HCT116 (cell line): Measurements from ENCODE around the gene PPP2R5B. TPM values are rescaled to one million over a fixed set of nuclear protein-coding genes. Genes with fewer than 3 reads are reported as not detected.

Source experiments
- ATAC-seq: fragments of 200-7000 bp; cut with Tn5 transposase; 2 replicates; pipeline ENCODE4 v1.9.1; 2020; ENCODE audit warnings: mild to moderate bottlenecking, moderate library complexity
- BruUV-seq: library from RNA; stranded (reverse); fragments of 400-500 nt; replicated peaks from 2 replicates; lab custom pipeline; 2021; lab: Mats Ljungman, UMichigan
- CTCF ChIA-PET: fragments of 300-600 bp; sonication (Branson Sonifier 250); formaldehyde crosslinking; loops from one replicate; lab custom pipeline; 2021; ENCODE audit warnings: antibody characterized with exemption; lab: Charles Lee
- POLR2A ChIA-PET: fragments of 300-600, 350-600 bp; sonication (Branson Sonifier 250); formaldehyde crosslinking; loops from one replicate; lab custom pipeline; 2021; ENCODE audit warnings: antibody characterized with exemption; lab: Charles Lee
- RAD21 ChIA-PET, 2 experiments: fragments of 300-600 bp; sonication (Branson Sonifier 250); formaldehyde crosslinking; loops; one replicate each; lab custom pipeline; 2023; ENCODE audit warnings: low total read pairs in 2 of 2; ENCODE audit not compliant: uncharacterized antibody in 2 of 2, unreplicated experiment in 2 of 2, low non-redundant PET in 1 of 2; lab: Charles Lee
- DNase-seq: peaks from one replicate; pipeline ENCODE4 v3.0.0-alpha.2; 2010; ENCODE audit warnings: low read depth, low spot score
- H2AFZ ChIP-seq: fragments of 200-600 bp; shearing (Covaris generic), sonication (generic); 2 replicates; pipeline ENCODE4 v1.6.1; 2017; ENCODE audit warnings: low read depth, mixed run types, mixed read lengths, antibody characterized with exemption, low read length; ENCODE audit not compliant: poor library complexity, severe bottlenecking
- H3K27ac ChIP-seq: 2 replicates; pipeline ENCODE4 v1.5.1; 2012; ENCODE audit warnings: low read depth, low read length
- H3K27me3 ChIP-seq: fragments of 200-600 bp; sonication (generic); 2 replicates; pipeline ENCODE4 v1.6.1; 2016; ENCODE audit warnings: mixed run types, low read length, mixed read lengths; ENCODE audit not compliant: insufficient read depth
- H3K36me3 ChIP-seq, 2 experiments: fragments of 200-500 bp in 1 of 2; fragments of 200-600 bp in 1 of 2; sonication (Bioruptor generic) in 1 of 2; sonication (generic) in 1 of 2; 2 replicates each; pipeline versions ENCODE4 v1.5.1 to v1.6.1; 2014 to 2016; ENCODE audit warnings: low read length in 2 of 2, inconsistent platforms in 1 of 2, mixed read lengths in 1 of 2, mixed run types in 1 of 2; ENCODE audit not compliant: insufficient read depth in 2 of 2, control insufficient read depth in 1 of 2
- H3K4me1 ChIP-seq, 2 experiments: fragments of 200-600 bp in 1 of 2; sonication (generic) in 1 of 2; 2 replicates each; pipeline versions ENCODE4 v1.5.1 to v1.6.1; 2012 to 2017; ENCODE audit warnings: low read length in 2 of 2, inconsistent platforms in 1 of 2, mild to moderate bottlenecking in 1 of 2, mixed read lengths in 1 of 2, mixed run types in 1 of 2, moderate library complexity in 1 of 2; ENCODE audit not compliant: insufficient read depth in 2 of 2, control insufficient read depth in 1 of 2
- H3K4me2 ChIP-seq: fragments of 200-600 bp; sonication (generic); 2 replicates; pipeline ENCODE4 v1.6.1; 2017; ENCODE audit warnings: mixed run types, low read length, mixed read lengths
- H3K4me3 ChIP-seq, 2 experiments: fragments of 200-600 bp in 1 of 2; sonication (generic) in 1 of 2; replicated peaks in 1 of 2; 2 replicates each; pipeline ENCODE4 v1.5.1; 2011 to 2016; ENCODE audit warnings: low read length in 2 of 2, control low read depth in 1 of 2, low read depth in 1 of 2, mild to moderate bottlenecking in 1 of 2, mixed read lengths in 1 of 2, mixed run types in 1 of 2
- H3K79me2 ChIP-seq: fragments of 200-600 bp; sonication (generic); 2 replicates; pipeline ENCODE4 v1.6.1; 2017; ENCODE audit warnings: mild to moderate bottlenecking, mixed run types, low read length, moderate library complexity, mixed read lengths; ENCODE audit not compliant: insufficient read depth
- H3K9ac ChIP-seq: fragments of 200-600 bp; sonication (generic); 2 replicates; pipeline ENCODE4 v1.6.1; 2016; ENCODE audit warnings: low read length, mixed read lengths
- H3K9me2 ChIP-seq: fragments of 200-600 bp; sonication (generic), shearing (Covaris generic); 2 replicates; pipeline ENCODE4 v1.6.1; 2017; ENCODE audit warnings: mixed run types, mild to moderate bottlenecking, moderate library complexity; ENCODE audit not compliant: insufficient read depth
- H3K9me3 ChIP-seq, 2 experiments: fragments of 200-500 bp in 1 of 2; fragments of 200-600 bp in 1 of 2; sonication (Bioruptor generic) in 1 of 2; sonication (generic) in 1 of 2; 2 replicates each; pipeline ENCODE4 v1.6.1; 2014 to 2017; ENCODE audit warnings: low read length in 2 of 2, mixed read lengths in 2 of 2, inconsistent platforms in 1 of 2, low read depth in 1 of 2, mild to moderate bottlenecking in 1 of 2, mixed run types in 1 of 2, moderate library complexity in 1 of 2; ENCODE audit not compliant: control insufficient read depth in 1 of 2, insufficient read depth in 1 of 2
- H4K20me1 ChIP-seq: fragments of 200-600 bp; sonication (generic), shearing (Covaris generic); 2 replicates; pipeline ENCODE4 v1.6.1; 2017; ENCODE audit warnings: mixed run types, mild to moderate bottlenecking, moderate library complexity; ENCODE audit not compliant: insufficient read depth
- CEBPB ChIP-seq: IDR thresholded peaks from 2 replicates; pipeline ENCODE4 v1.6.1; 2012; ENCODE audit warnings: low read depth
- EGR1 ChIP-seq: IDR thresholded peaks from 2 replicates; pipeline ENCODE4 v1.6.1; 2012; ENCODE audit warnings: low read depth
- EZH2phosphoT487 ChIP-seq: fragments of 200-600 bp; IDR thresholded peaks from 2 replicates; pipeline ENCODE4 v1.6.1; 2018; ENCODE audit warnings: antibody characterized with exemption, borderline replicate concordance
- FOSL1 ChIP-seq: IDR thresholded peaks from 2 replicates; pipeline ENCODE4 v1.6.1; 2012; ENCODE audit warnings: low read depth
- JUND ChIP-seq: IDR thresholded peaks from 2 replicates; pipeline ENCODE4 v1.6.1; 2012
- POLR2AphosphoS5 ChIP-seq: IDR thresholded peaks from 2 replicates; pipeline ENCODE4 v1.6.1; 2011; ENCODE audit warnings: mild to moderate bottlenecking, low read depth, low read length, moderate library complexity
- SIN3A ChIP-seq: IDR thresholded peaks from 2 replicates; pipeline ENCODE4 v1.6.1; 2012; ENCODE audit warnings: low read depth
- SRF ChIP-seq: IDR thresholded peaks from 2 replicates; pipeline ENCODE4 v1.6.1; 2012; ENCODE audit warnings: low read depth
- TCF7L2 ChIP-seq: IDR thresholded peaks from 2 replicates; pipeline ENCODE4 v1.7.0; 2011; ENCODE audit warnings: borderline replicate concordance, inconsistent platforms; ENCODE audit not compliant: insufficient read depth, insufficient read length; ENCODE audit errors: extremely low read depth
- intact Hi-C: fragments of 100-400 bp; cut with micrococcal nuclease; formaldehyde crosslinking; loops from 2 replicates; pipeline ENCODE4 v1.10.0; 2022
- total RNA-seq: library from RNA; stranded (reverse); gene quantifications from one replicate; pipeline ENCODE4 v1.2.1, GENCODE V29; 2021; ENCODE audit not compliant: unreplicated experiment
- TF ChIP-seq, protein P1 (sequence below): IDR thresholded peaks from 2 replicates; pipeline ENCODE4 v1.6.1; 2012
- TF ChIP-seq, protein P2 (sequence below): IDR thresholded peaks from 2 replicates; pipeline ENCODE4 v1.6.1; 2011; ENCODE audit warnings: mild to moderate bottlenecking, low read length, moderate library complexity; ENCODE audit not compliant: insufficient replicate concordance; ENCODE audit errors: extremely low read depth
- TF ChIP-seq, protein P3 (sequence below): IDR thresholded peaks from 2 replicates; pipeline ENCODE4 v1.6.1; 2012; ENCODE audit warnings: low read depth
- TF ChIP-seq, protein P4 (sequence below), 3 experiments: fragments of 200-600 bp in 1 of 3; sonication (generic) in 1 of 3; IDR thresholded peaks in 2 of 3; conservative IDR thresholded peaks in 1 of 3; 2 replicates each; pipeline ENCODE4 v1.5.1; 2012 to 2017; ENCODE audit warnings: low read depth in 2 of 3, low read length in 2 of 3, antibody characterized with exemption in 1 of 3, borderline replicate concordance in 1 of 3, control low read depth in 1 of 3, mild to moderate bottlenecking in 1 of 3, mixed read lengths in 1 of 3, mixed run types in 1 of 3, moderate library complexity in 1 of 3; ENCODE audit not compliant: insufficient read depth in 1 of 3

Gene PPP2R5B
- total RNA-seq, 1 experiment from 2014 or later: 10.9 TPM

DNA sequence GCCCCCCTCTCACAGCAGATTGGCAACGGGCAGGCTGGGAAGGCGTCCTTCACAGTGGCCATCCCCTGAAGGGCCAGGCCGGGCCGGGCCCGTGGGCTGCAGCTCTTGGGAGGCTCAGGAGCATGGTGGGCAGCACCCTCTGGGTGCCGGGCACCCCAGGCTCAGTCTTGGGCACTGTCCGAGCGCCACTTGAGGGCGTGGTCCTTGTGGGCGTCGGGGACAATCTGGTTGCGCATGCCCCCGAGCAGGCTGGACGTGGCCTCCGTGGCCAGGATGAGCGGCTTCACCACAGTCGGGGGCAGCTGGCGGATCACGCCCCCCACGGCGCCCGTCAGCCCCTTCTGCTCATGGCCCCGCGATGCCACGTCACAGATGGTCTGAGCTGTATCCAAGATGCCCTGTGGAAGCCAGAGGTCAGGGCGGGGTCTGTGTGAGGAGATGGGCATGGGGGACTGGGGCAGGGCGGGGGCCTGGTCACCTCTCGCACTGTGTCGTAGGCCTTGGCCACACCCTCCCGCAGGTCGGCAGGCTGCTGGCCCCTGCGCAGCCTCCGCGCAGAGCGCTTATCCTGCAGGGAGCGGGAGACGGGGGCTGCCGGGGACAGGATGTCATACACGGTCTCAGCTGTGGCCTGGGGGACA is 29.6 kb upstream of the PPP2R5B start:
- no peak for ATAC-seq
- no peaks in the 10 kb centered on the region for H3K27me3 ChIP-seq
- RAD21 ChIA-PET: no interaction called here
- POLR2A ChIA-PET: no interaction called here
- H3K4me3 ChIP-seq: no peak overlapping the region
- BruUV-seq: no TSS peak
- no peak for DNase-seq
- H4K20me1 ChIP-seq: no peaks in the 10 kb centered on the region
- intact Hi-C loops: loop anchor here (1.0 kb wide), 1 partner anchor 48 kb away; no protein-coding TSS in a partner anchor
- CTCF ChIA-PET: interaction anchor here (10.8 kb wide), 1 partner anchor 46 kb away, joined by 112 read pairs; no protein-coding TSS in a partner anchor
- H3K9ac ChIP-seq: no peak overlapping the region
- H2AFZ ChIP-seq: no peak overlapping the region
- H3K4me1 ChIP-seq: peaks cover 0 to 13% of the 10 kb centered on the region in 2 experiments; a peak in 2 of 4 replicates
- no peaks in the 10 kb centered on the region for H3K9me2 ChIP-seq
- H3K79me2 ChIP-seq: no peaks in the 10 kb centered on the region
- no peaks in the 10 kb centered on the region for H3K36me3 ChIP-seq
- no peaks in the 10 kb centered on the region for H3K9me3 ChIP-seq
- no peak overlapping the region for H3K4me2 ChIP-seq
- TF ChIP-seq, protein P1, sequence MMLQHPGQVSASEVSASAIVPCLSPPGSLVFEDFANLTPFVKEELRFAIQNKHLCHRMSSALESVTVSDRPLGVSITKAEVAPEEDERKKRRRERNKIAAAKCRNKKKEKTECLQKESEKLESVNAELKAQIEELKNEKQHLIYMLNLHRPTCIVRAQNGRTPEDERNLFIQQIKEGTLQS: no peak
- TF ChIP-seq, protein P2, sequence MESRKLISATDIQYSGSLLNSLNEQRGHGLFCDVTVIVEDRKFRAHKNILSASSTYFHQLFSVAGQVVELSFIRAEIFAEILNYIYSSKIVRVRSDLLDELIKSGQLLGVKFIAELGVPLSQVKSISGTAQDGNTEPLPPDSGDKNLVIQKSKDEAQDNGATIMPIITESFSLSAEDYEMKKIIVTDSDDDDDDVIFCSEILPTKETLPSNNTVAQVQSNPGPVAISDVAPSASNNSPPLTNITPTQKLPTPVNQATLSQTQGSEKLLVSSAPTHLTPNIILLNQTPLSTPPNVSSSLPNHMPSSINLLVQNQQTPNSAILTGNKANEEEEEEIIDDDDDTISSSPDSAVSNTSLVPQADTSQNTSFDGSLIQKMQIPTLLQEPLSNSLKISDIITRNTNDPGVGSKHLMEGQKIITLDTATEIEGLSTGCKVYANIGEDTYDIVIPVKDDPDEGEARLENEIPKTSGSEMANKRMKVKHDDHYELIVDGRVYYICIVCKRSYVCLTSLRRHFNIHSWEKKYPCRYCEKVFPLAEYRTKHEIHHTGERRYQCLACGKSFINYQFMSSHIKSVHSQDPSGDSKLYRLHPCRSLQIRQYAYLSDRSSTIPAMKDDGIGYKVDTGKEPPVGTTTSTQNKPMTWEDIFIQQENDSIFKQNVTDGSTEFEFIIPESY: no peak
- TF ChIP-seq CEBPB (no peak), EGR1 (no peak), JUND (no peak), SIN3A (no peak), SRF (no peak), EZH2phosphoT487 (no peak), TCF7L2 (no peak), FOSL1 (no peak), POLR2AphosphoS5 (no peak)
- TF ChIP-seq, protein P3, sequence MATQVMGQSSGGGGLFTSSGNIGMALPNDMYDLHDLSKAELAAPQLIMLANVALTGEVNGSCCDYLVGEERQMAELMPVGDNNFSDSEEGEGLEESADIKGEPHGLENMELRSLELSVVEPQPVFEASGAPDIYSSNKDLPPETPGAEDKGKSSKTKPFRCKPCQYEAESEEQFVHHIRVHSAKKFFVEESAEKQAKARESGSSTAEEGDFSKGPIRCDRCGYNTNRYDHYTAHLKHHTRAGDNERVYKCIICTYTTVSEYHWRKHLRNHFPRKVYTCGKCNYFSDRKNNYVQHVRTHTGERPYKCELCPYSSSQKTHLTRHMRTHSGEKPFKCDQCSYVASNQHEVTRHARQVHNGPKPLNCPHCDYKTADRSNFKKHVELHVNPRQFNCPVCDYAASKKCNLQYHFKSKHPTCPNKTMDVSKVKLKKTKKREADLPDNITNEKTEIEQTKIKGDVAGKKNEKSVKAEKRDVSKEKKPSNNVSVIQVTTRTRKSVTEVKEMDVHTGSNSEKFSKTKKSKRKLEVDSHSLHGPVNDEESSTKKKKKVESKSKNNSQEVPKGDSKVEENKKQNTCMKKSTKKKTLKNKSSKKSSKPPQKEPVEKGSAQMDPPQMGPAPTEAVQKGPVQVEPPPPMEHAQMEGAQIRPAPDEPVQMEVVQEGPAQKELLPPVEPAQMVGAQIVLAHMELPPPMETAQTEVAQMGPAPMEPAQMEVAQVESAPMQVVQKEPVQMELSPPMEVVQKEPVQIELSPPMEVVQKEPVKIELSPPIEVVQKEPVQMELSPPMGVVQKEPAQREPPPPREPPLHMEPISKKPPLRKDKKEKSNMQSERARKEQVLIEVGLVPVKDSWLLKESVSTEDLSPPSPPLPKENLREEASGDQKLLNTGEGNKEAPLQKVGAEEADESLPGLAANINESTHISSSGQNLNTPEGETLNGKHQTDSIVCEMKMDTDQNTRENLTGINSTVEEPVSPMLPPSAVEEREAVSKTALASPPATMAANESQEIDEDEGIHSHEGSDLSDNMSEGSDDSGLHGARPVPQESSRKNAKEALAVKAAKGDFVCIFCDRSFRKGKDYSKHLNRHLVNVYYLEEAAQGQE: no peak
- TF ChIP-seq, protein P4, sequence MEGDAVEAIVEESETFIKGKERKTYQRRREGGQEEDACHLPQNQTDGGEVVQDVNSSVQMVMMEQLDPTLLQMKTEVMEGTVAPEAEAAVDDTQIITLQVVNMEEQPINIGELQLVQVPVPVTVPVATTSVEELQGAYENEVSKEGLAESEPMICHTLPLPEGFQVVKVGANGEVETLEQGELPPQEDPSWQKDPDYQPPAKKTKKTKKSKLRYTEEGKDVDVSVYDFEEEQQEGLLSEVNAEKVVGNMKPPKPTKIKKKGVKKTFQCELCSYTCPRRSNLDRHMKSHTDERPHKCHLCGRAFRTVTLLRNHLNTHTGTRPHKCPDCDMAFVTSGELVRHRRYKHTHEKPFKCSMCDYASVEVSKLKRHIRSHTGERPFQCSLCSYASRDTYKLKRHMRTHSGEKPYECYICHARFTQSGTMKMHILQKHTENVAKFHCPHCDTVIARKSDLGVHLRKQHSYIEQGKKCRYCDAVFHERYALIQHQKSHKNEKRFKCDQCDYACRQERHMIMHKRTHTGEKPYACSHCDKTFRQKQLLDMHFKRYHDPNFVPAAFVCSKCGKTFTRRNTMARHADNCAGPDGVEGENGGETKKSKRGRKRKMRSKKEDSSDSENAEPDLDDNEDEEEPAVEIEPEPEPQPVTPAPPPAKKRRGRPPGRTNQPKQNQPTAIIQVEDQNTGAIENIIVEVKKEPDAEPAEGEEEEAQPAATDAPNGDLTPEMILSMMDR (IDR thresholded peaks at IDR 0.05 in 2 of 3, conservative IDR thresholded peaks at IDR 0.05 in 1 of 3; ENCODE audit: borderline replicate concordance in 1 of 3, insufficient read depth in 1 of 3, low read depth in 2 of 3, low read length in 2 of 3): no peak
- H3K27ac ChIP-seq: no peak overlapping the region; the same call in 1 of the 2 replicates
